Esophagus muscularis mucosa (tissue), 3 donors: ENCODE results near the gene ZCWPW1.

Experiments
- CTCF ChIP-seq, 3 experiments: fragments of 200-600 bp in 2 of 3; fragments of 450-650 bp in 1 of 3; sonication (generic) in 2 of 3; IDR thresholded peaks; one replicate each; pipeline ENCODE4 v1.5.1; 2017 to 2019; ENCODE audit warnings: antibody characterized with exemption in 3 of 3, mild to moderate bottlenecking in 2 of 3, moderate library complexity in 1 of 3
- EP300 ChIP-seq: sonication (generic); formaldehyde crosslinking; IDR thresholded peaks from one replicate; pipeline ENCODE4 v1.6.1; 2017; ENCODE audit warnings: antibody characterized with exemption

- TF ChIP-seq EP300 (no peak), CTCF (IDR thresholded peaks at IDR 0.05) (no peak)
Observed at GRCh38 chr7:100413889-100414288, 14.6 kb downstream of the ZCWPW1 start.
